ENCODE data around the gene RAP2B. TPM values are rescaled to one million over a fixed set of nuclear protein-coding genes. Genes with fewer than 3 reads are reported as not detected.

RAP2B gene
- total and polyA plus RNA-seq, 2 of the 13 experiments (the other 11 are each of a cell fraction or from before 2014, with no cell fraction given): 6.4 to 7.1 TPM

DNA sequence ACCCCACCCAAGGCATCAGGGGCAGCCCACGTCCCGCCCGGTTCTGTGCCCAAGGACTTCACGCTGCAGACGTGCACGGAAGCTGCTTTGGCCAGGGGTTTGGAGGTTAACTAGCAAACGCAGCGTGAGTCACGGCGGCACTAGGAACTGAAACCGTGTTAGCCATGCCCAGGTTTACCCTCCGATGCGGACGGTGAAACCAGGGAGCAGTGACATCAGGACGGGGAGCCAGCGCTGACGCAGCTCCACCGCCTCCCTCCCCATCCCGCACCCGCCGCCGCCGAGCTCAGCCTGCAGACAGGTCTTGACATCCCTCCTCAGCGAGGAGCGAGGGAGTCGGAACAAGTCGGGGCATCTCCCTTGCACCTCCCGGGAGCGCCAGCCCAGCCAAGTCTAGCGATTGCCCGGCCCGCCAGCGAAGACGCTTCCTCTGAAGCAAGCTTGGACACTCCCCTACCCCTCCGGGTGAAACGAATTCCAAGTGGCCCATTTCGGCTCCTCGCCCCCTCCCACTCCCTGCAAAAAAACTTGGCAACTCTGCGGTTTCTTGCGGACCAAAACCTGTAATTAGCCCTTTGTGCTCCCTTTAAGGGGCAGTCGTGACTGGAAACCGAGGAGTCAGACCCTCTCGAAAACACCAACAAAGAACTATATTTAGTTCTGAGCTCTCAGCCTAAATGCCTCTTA is 1.4 kb upstream of the RAP2B start (continued):
- TF ChIP-seq ZNF652 (CRISPR knock-in tag; IDR thresholded peaks at IDR 0.05; ENCODE audit: borderline replicate concordance, low read depth) (no peak; the same call in 1 of the 2 replicates), ATF4 (CRISPR knock-in tag; IDR thresholded peaks at IDR 0.05) (no peak), ZNF770 (CRISPR knock-in tag; IDR thresholded peaks at IDR 0.05) (no peak), TBX2 (CRISPR knock-in tag; IDR thresholded peaks at IDR 0.05; ENCODE audit: borderline replicate concordance) (peak; percentile 23; the same call in 1 of the 2 replicates), ZC3H4 (CRISPR knock-in tag; IDR thresholded peaks at IDR 0.05; ENCODE audit: borderline replicate concordance) (peak; percentile 94), ZNF383 (CRISPR knock-in tag; IDR thresholded peaks at IDR 0.05; ENCODE audit: borderline replicate concordance) (no peak), KDM3A (CRISPR knock-in tag; IDR thresholded peaks at IDR 0.05; ENCODE audit: low read depth) (0 out of 2 replicates have a peak, but pooled peaks have one; percentile 13), MAFF (IDR thresholded peaks at IDR 0.05; ENCODE audit: low read depth, low read length) (no peak), ZNF788 (CRISPR knock-in tag; IDR thresholded peaks at IDR 0.05; ENCODE audit: borderline replicate concordance) (peak; percentile 42; the same call in 1 of the 2 replicates), TCF7L2 (IDR thresholded peaks at IDR 0.05; ENCODE audit: low read depth, low read length) (no peak), HMG20B (CRISPR knock-in tag; conservative IDR thresholded peaks at IDR 0.05) (0 out of 2 replicates have a peak, but pooled peaks have one; percentile 3), E2F1 (CRISPR knock-in tag; IDR thresholded peaks at IDR 0.05) (no peak), SKI (IDR thresholded peaks at IDR 0.05; ENCODE audit: partially characterized antibody) (peak; percentile 7), ZNF205 (CRISPR knock-in tag; IDR thresholded peaks at IDR 0.05) (no peak), ZNF326 (CRISPR knock-in tag; IDR thresholded peaks at IDR 0.05; ENCODE audit: borderline replicate concordance) (no peak), PRDM10 (CRISPR knock-in tag; IDR thresholded peaks at IDR 0.05; ENCODE audit: low read depth) (no peak), NFE2L1 (CRISPR knock-in tag; IDR thresholded peaks at IDR 0.05; ENCODE audit: borderline replicate concordance) (no peak)
- TF ChIP-seq, protein P1, sequence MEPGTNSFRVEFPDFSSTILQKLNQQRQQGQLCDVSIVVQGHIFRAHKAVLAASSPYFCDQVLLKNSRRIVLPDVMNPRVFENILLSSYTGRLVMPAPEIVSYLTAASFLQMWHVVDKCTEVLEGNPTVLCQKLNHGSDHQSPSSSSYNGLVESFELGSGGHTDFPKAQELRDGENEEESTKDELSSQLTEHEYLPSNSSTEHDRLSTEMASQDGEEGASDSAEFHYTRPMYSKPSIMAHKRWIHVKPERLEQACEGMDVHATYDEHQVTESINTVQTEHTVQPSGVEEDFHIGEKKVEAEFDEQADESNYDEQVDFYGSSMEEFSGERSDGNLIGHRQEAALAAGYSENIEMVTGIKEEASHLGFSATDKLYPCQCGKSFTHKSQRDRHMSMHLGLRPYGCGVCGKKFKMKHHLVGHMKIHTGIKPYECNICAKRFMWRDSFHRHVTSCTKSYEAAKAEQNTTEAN (CRISPR knock-in tag; conservative IDR thresholded peaks at IDR 0.05): no peak
- TF ChIP-seq, protein P2, sequence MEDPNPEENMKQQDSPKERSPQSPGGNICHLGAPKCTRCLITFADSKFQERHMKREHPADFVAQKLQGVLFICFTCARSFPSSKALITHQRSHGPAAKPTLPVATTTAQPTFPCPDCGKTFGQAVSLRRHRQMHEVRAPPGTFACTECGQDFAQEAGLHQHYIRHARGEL (CRISPR knock-in tag; IDR thresholded peaks at IDR 0.05): no peak
